ENCODE measurements around the gene CCDC50. TPM values are rescaled to one million over a fixed set of nuclear protein-coding genes. Genes with fewer than 3 reads are reported as not detected.
A peak's percentile ranks its signal among the peaks of the same experiment; 100 is the strongest.

The CCDC50 gene
- total RNA-seq, 1 experiment from 2014 or later, result 77.2 TPM

DNA sequence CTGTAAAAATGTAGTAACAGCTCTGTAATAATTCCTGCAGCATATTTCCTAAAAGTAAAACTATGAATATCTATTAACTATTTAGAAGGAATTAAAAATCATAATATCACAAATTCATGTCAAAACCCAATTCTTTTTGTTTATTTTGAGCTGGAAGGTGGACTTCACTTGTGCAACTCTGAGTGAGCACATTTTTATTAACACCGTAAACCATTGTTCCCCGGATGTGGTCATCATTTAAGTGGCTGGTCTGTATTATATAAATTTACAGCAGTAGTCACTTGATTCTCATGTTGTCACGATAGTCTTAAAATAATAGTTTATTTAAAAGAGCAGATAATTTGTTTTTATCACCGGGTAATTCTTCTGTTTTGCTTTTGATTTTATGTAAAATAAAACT, 44.1 kb downstream of the CCDC50 start:
- Histone ChIP-seq H3K27me3 (replicated peaks; ENCODE audit: insufficient read depth, low read depth, low read length, poor library complexity) (no peaks in the 10 kb centered on the region), H3K36me3 (ENCODE audit: insufficient read depth, low read length, poor library complexity, severe bottlenecking) (peaks cover 4% of the 10 kb centered on the region), H3K27ac (ENCODE audit: low read depth, low read length, poor library complexity, severe bottlenecking) (no peak overlapping the region), H3K4me3 (ENCODE audit: low read depth, low read length, poor library complexity, severe bottlenecking) (no peak overlapping the region), H3K9me3 (ENCODE audit: low read depth, low read length, poor library complexity, severe bottlenecking) (no peaks in the 10 kb centered on the region), H3K4me1 (ENCODE audit: insufficient read depth, low read length, poor library complexity, severe bottlenecking) (peaks cover 39% of the 10 kb centered on the region)
- CTCF ChIA-PET, result no interaction called here
- BruUV-seq (replicated peaks), result no TSS peak
- intact Hi-C loops (cut with micrococcal nuclease; ENCODE audit: unreplicated experiment), result no loop called here
- no peak for TF ChIP-seq EZH2 (IDR thresholded peaks at IDR 0.05; ENCODE audit: borderline replicate concordance, low read depth, low read length, poor library complexity, severe bottlenecking)
- TF ChIP-seq, protein P1, sequence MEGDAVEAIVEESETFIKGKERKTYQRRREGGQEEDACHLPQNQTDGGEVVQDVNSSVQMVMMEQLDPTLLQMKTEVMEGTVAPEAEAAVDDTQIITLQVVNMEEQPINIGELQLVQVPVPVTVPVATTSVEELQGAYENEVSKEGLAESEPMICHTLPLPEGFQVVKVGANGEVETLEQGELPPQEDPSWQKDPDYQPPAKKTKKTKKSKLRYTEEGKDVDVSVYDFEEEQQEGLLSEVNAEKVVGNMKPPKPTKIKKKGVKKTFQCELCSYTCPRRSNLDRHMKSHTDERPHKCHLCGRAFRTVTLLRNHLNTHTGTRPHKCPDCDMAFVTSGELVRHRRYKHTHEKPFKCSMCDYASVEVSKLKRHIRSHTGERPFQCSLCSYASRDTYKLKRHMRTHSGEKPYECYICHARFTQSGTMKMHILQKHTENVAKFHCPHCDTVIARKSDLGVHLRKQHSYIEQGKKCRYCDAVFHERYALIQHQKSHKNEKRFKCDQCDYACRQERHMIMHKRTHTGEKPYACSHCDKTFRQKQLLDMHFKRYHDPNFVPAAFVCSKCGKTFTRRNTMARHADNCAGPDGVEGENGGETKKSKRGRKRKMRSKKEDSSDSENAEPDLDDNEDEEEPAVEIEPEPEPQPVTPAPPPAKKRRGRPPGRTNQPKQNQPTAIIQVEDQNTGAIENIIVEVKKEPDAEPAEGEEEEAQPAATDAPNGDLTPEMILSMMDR (conservative IDR thresholded peaks at IDR 0.05; ENCODE audit: low read depth, low read length), result no peak
- POLR2A ChIA-PET (ENCODE audit: low non-redundant PET), result no interaction called here
- DNase-seq (ENCODE audit: low spot score), result no peak

DNA sequence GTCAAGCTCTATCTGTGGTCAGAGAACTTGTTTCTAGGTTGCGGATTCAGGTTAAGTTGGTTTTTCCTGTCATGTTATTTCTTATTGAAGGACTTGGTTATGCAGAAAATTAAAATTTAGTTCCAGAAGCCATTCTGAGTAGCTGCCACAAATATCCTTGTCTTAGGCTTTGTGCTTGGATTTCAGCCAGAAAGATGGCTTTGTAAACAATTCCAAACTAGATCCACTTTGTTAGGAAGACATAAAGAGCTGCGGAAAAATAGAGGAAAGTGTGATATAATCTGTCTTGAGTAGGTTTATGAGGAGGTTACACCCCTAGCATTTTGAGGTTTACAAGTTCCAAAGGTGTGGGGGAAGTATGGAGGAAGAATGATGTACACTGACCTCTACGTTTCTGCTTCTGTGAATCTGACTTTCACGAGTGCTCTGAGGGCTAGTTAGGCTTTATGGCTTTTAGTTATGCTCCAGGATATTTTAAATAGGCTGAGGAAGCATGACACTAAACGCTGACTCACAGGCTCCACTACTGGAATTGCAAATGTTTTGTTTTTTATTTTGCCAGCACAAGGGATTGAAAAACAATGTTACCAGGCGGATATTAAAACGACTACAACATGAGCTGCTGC, 47.4 kb downstream of the CCDC50 start:
- intact Hi-C loops (cut with micrococcal nuclease; ENCODE audit: unreplicated experiment), result no loop called here
- no TSS peak for BruUV-seq (replicated peaks)
- H3K9me3 ChIP-seq (ENCODE audit: low read depth, low read length, poor library complexity, severe bottlenecking), result no peaks in the 10 kb centered on the region
- TF ChIP-seq EZH2 (IDR thresholded peaks at IDR 0.05; ENCODE audit: borderline replicate concordance, low read depth, low read length, poor library complexity, severe bottlenecking), result no peak
- TF ChIP-seq, protein P1 (conservative IDR thresholded peaks at IDR 0.05; ENCODE audit: low read depth, low read length), result no peak
- ChIA-PET CTCF (no interaction called here), POLR2A (ENCODE audit: low non-redundant PET) (no interaction called here)
- peak; percentile 44 for DNase-seq (ENCODE audit: low spot score)
- peaks cover 13% of the 10 kb centered on the region for H3K36me3 ChIP-seq (ENCODE audit: insufficient read depth, low read length, poor library complexity, severe bottlenecking)
- no peak overlapping the region for H3K4me3 ChIP-seq (ENCODE audit: low read depth, low read length, poor library complexity, severe bottlenecking)
- H3K27ac ChIP-seq (ENCODE audit: low read depth, low read length, poor library complexity, severe bottlenecking), result no peak overlapping the region
- H3K27me3 ChIP-seq (replicated peaks; ENCODE audit: insufficient read depth, low read depth, low read length, poor library complexity), result no peaks in the 10 kb centered on the region
- peaks cover 23% of the 10 kb centered on the region for H3K4me1 ChIP-seq (ENCODE audit: insufficient read depth, low read length, poor library complexity, severe bottlenecking)

DNA sequence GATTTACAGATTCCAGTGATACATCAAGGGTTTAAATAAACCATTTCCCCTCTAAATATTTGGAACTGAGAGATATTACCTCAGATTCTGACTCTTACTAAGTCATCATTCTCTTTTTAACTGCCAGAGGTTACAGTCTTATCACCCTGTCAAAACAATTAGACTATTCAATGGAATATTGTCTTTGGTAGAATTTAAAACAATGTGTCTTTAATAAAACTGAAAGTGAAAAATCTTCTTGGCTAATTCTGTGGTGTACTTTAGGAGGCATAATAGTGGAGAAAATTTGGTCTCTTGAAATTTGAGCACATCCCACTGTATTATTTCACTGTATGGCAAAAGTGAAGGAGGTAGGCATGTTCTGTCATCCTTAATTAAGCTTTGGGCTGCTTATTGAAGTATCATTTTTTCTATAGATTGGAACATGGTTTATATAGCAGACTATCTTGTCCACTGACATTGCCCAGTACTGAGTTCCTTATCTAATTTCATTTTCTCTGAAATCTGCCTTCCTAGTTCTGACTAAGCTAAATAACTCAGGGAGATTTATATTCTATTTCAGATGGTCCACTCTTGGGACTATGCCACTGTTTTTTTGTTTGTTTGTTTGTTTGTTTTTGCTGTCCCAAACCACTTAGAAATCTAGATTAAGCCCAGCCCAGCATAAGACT, 49.1 kb downstream of the CCDC50 start:
- intact Hi-C loops (cut with micrococcal nuclease; ENCODE audit: unreplicated experiment), result no loop called here
- no TSS peak for BruUV-seq (replicated peaks)
- ChIA-PET POLR2A (ENCODE audit: low non-redundant PET) (no interaction called here), CTCF (no interaction called here)
- H3K9me3 ChIP-seq (ENCODE audit: low read depth, low read length, poor library complexity, severe bottlenecking), result no peaks in the 10 kb centered on the region
- no peak overlapping the region for H3K4me3 ChIP-seq (ENCODE audit: low read depth, low read length, poor library complexity, severe bottlenecking)
- no peak for TF ChIP-seq EZH2 (IDR thresholded peaks at IDR 0.05; ENCODE audit: borderline replicate concordance, low read depth, low read length, poor library complexity, severe bottlenecking)
- TF ChIP-seq, protein P1 (conservative IDR thresholded peaks at IDR 0.05; ENCODE audit: low read depth, low read length), result no peak
- DNase-seq (ENCODE audit: low spot score), result no peak
- H3K36me3 ChIP-seq (ENCODE audit: insufficient read depth, low read length, poor library complexity, severe bottlenecking), result peaks cover 25% of the 10 kb centered on the region
- no peak overlapping the region for H3K27ac ChIP-seq (ENCODE audit: low read depth, low read length, poor library complexity, severe bottlenecking)
- peaks cover 32% of the 10 kb centered on the region for H3K4me1 ChIP-seq (ENCODE audit: insufficient read depth, low read length, poor library complexity, severe bottlenecking)
- no peaks in the 10 kb centered on the region for H3K27me3 ChIP-seq (replicated peaks; ENCODE audit: insufficient read depth, low read depth, low read length, poor library complexity)
